ENCODE measurements around the gene SLC35B1. TPM values are rescaled to one million over a fixed set of nuclear protein-coding genes. Genes with fewer than 3 reads are reported as not detected.

SLC35B1 gene
- polyA plus RNA-seq, 2 of the 4 experiments (the other 2 are of a cell fraction): 72.7 to 191 TPM

- Histone ChIP-seq H3K4me3 (no peak overlapping the region), H3K4me2 (no peak overlapping the region), H3K4me1 (no peaks in the 10 kb centered on the region), H3K27ac (no peak overlapping the region), H3K9me3 (no peaks in the 10 kb centered on the region)
- no peak for TF ChIP-seq ESRRA (IDR thresholded peaks at IDR 0.05; ENCODE audit: borderline replicate concordance, low read length)
- no peak for TF ChIP-seq NFE2L2 (conservative IDR thresholded peaks at IDR 0.05; ENCODE audit: low read length)
- TF ChIP-seq KDM5A (IDR thresholded peaks at IDR 0.05): no peak
- TF ChIP-seq, protein P1, sequence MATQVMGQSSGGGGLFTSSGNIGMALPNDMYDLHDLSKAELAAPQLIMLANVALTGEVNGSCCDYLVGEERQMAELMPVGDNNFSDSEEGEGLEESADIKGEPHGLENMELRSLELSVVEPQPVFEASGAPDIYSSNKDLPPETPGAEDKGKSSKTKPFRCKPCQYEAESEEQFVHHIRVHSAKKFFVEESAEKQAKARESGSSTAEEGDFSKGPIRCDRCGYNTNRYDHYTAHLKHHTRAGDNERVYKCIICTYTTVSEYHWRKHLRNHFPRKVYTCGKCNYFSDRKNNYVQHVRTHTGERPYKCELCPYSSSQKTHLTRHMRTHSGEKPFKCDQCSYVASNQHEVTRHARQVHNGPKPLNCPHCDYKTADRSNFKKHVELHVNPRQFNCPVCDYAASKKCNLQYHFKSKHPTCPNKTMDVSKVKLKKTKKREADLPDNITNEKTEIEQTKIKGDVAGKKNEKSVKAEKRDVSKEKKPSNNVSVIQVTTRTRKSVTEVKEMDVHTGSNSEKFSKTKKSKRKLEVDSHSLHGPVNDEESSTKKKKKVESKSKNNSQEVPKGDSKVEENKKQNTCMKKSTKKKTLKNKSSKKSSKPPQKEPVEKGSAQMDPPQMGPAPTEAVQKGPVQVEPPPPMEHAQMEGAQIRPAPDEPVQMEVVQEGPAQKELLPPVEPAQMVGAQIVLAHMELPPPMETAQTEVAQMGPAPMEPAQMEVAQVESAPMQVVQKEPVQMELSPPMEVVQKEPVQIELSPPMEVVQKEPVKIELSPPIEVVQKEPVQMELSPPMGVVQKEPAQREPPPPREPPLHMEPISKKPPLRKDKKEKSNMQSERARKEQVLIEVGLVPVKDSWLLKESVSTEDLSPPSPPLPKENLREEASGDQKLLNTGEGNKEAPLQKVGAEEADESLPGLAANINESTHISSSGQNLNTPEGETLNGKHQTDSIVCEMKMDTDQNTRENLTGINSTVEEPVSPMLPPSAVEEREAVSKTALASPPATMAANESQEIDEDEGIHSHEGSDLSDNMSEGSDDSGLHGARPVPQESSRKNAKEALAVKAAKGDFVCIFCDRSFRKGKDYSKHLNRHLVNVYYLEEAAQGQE (IDR thresholded peaks at IDR 0.05): no peak
- no peak for TF ChIP-seq CBX2 (IDR thresholded peaks at IDR 0.05; ENCODE audit: borderline replicate concordance, low read depth)
- DNase-seq (ENCODE audit: low read depth in 1 of 2, low spot score in 1 of 2): no peak
- FAIRE-seq: no peak
- ATAC-seq: no peak; a peak in 1 of 6 replicates
- 65% methylated on average over 5 of the region's 5 CpGs for WGBS (ENCODE audit: missing lambda C conversion rate)
- ChIA-PET POLR2A (no interaction called here), CTCF (interaction anchor here (0.7 to 31.1 kb wide), 9 partner anchors 11 to 174 kb away, joined by 3 to 481 read pairs (median 4); partner anchors contain the start of gene SLC35B1)
Observed at GRCh38 chr17:49730785-49731434, 23.1 kb upstream of the SLC35B1 start.

GRCh38 chr17:49730078-49730784 is 22.5 kb upstream of the SLC35B1 start:
- CTCF ChIA-PET: interaction anchor here (0.7 to 31.1 kb wide), 8 partner anchors 15 to 234 kb away, joined by 3 to 481 read pairs (median 7); partner anchors contain the start of gene SLC35B1
- H3K27ac ChIP-seq: no peak overlapping the region
- no peaks in the 10 kb centered on the region for H3K9me3 ChIP-seq
- no peaks in the 10 kb centered on the region for H3K4me1 ChIP-seq
- no peak overlapping the region for H3K4me3 ChIP-seq
- POLR2A ChIA-PET: no interaction called here
- FAIRE-seq (no peak), DNase-seq (ENCODE audit: low read depth in 1 of 2, low spot score in 1 of 2) (no peak), ATAC-seq (no peak; a peak in 1 of 6 replicates)
- H3K4me2 ChIP-seq: no peak overlapping the region
- TF ChIP-seq, protein P2, sequence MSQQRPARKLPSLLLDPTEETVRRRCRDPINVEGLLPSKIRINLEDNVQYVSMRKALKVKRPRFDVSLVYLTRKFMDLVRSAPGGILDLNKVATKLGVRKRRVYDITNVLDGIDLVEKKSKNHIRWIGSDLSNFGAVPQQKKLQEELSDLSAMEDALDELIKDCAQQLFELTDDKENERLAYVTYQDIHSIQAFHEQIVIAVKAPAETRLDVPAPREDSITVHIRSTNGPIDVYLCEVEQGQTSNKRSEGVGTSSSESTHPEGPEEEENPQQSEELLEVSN (IDR thresholded peaks at IDR 0.05; ENCODE audit: borderline replicate concordance, low read depth): no peak
- TF ChIP-seq, protein P3, sequence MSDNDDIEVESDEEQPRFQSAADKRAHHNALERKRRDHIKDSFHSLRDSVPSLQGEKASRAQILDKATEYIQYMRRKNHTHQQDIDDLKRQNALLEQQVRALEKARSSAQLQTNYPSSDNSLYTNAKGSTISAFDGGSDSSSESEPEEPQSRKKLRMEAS (IDR thresholded peaks at IDR 0.05): no peak
- TF ChIP-seq RFX5 (IDR thresholded peaks at IDR 0.05): no peak
- no peak for TF ChIP-seq TP53 (CRISPR knock-in tag; IDR thresholded peaks at IDR 0.05)
- TF ChIP-seq POLR2A (IDR thresholded peaks at IDR 0.05; ENCODE audit: low read length): no peak
- TF ChIP-seq, protein P4, sequence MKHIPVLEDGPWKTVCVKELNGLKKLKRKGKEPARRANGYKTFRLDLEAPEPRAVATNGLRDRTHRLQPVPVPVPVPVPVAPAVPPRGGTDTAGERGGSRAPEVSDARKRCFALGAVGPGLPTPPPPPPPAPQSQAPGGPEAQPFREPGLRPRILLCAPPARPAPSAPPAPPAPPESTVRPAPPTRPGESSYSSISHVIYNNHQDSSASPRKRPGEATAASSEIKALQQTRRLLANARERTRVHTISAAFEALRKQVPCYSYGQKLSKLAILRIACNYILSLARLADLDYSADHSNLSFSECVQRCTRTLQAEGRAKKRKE (CRISPR knock-in tag; IDR thresholded peaks at IDR 0.05; ENCODE audit: low read depth): no peak
- no peak for TF ChIP-seq CBX8 (IDR thresholded peaks at IDR 0.05)
- no peak for TF ChIP-seq EHMT2 (IDR thresholded peaks at IDR 0.05; ENCODE audit: low read depth)
- no peak for TF ChIP-seq HES2 (IDR thresholded peaks at IDR 0.05)
- no peak for TF ChIP-seq EHF (CRISPR knock-in tag; IDR thresholded peaks at IDR 0.05)
- TF ChIP-seq ELK1 (IDR thresholded peaks at IDR 0.05; ENCODE audit: low read depth, low read length): no peak
- TF ChIP-seq ZFP36 (IDR thresholded peaks at IDR 0.05; ENCODE audit: borderline replicate concordance, partially characterized antibody): no peak
- no peak for TF ChIP-seq RARB (CRISPR knock-in tag; IDR thresholded peaks at IDR 0.05)
- TF ChIP-seq GATA3 (IDR thresholded peaks at IDR 0.05; ENCODE audit: borderline replicate concordance): no peak
- TF ChIP-seq, protein P5, sequence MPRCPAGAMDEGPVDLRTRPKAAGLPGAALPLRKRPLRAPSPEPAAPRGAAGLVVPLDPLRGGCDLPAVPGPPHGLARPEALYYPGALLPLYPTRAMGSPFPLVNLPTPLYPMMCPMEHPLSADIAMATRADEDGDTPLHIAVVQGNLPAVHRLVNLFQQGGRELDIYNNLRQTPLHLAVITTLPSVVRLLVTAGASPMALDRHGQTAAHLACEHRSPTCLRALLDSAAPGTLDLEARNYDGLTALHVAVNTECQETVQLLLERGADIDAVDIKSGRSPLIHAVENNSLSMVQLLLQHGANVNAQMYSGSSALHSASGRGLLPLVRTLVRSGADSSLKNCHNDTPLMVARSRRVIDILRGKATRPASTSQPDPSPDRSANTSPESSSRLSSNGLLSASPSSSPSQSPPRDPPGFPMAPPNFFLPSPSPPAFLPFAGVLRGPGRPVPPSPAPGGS (IDR thresholded peaks at IDR 0.05): no peak
- no peak for TF ChIP-seq NR3C1 (IDR thresholded peaks at IDR 0.05)
- WGBS (ENCODE audit: missing lambda C conversion rate): 75% methylated on average over 4 of the region's 4 CpGs

All from A549 (cell line).